OCI-LY1 (cell line): ENCODE results near the gene ANKRD65.
"Not testable (repeated sequence)": the region's sequence is repeated elsewhere in the genome, so short reads cannot be mapped to it uniquely, and the experiment has no call there.

Source experiments
- EZH2 ChIP-seq: fragments of 200-600 bp; sonication (generic), shearing (Covaris generic); IDR thresholded peaks from 2 replicates; pipeline ENCODE4 v1.8.0; 2017; ENCODE audit warnings: borderline replicate concordance, mixed run types, mild to moderate bottlenecking, antibody characterized with exemption, low read length, moderate library complexity, mixed read lengths
- TF ChIP-seq, protein P1 (sequence below): fragments of 200-600 bp; sonication (generic), shearing (Covaris generic); IDR thresholded peaks from 2 replicates; pipeline ENCODE4 v1.5.1; 2017; ENCODE audit warnings: mild to moderate bottlenecking, antibody characterized with exemption, low read length, moderate library complexity, mixed read lengths

DNA sequence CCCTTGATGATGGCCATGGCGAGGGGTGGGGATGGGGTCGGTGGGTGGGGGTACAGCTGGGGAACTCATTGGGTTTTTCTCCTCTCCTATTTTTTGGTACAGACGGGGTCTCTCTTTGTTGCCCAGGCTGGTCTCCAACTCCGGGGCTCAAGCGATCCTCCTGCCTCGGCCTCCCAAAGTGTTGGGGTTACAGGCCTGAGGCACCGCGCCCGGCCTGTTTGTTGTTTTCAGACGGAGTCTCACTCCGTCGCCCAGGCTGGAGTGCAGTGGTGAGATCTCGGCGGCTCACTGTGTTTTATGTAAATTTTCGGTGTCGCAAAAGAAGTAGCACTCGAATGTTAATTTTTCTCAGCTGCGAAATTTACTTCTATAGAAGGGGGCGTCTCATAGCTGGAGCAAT, 25.6 kb upstream of the ANKRD65 start:
- TF ChIP-seq, protein P1, sequence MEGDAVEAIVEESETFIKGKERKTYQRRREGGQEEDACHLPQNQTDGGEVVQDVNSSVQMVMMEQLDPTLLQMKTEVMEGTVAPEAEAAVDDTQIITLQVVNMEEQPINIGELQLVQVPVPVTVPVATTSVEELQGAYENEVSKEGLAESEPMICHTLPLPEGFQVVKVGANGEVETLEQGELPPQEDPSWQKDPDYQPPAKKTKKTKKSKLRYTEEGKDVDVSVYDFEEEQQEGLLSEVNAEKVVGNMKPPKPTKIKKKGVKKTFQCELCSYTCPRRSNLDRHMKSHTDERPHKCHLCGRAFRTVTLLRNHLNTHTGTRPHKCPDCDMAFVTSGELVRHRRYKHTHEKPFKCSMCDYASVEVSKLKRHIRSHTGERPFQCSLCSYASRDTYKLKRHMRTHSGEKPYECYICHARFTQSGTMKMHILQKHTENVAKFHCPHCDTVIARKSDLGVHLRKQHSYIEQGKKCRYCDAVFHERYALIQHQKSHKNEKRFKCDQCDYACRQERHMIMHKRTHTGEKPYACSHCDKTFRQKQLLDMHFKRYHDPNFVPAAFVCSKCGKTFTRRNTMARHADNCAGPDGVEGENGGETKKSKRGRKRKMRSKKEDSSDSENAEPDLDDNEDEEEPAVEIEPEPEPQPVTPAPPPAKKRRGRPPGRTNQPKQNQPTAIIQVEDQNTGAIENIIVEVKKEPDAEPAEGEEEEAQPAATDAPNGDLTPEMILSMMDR, result not testable (repeated sequence)
- not testable (repeated sequence) for TF ChIP-seq EZH2
